ENCODE data around the gene RNF130.
"Not testable (repeated sequence)": the region's sequence is repeated elsewhere in the genome, so short reads cannot be mapped to it uniquely, and the experiment has no call there.

Gene RNF130

DNA sequence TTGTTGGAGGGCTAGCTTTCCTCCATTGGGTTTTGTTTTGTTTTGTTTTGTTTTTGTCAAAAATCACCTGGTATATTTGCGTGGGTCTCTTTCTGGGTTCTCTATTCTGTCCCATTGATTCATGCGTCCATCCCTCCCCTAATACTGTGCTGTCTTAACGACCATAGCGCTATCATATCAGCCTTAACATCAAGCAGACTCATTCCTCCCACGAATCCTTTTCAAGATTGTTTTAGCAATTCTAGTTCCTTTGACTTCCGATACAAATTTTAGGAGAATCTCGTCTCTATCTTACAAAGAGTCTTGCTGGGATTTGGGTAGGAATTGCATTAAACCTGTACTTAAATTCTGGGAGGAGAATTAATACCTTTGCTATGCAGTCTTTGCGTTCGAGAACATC is 31.1 kb upstream of the RNF130 start:
- no peak for DNase-seq (ENCODE audit: low spot score)

DNA sequence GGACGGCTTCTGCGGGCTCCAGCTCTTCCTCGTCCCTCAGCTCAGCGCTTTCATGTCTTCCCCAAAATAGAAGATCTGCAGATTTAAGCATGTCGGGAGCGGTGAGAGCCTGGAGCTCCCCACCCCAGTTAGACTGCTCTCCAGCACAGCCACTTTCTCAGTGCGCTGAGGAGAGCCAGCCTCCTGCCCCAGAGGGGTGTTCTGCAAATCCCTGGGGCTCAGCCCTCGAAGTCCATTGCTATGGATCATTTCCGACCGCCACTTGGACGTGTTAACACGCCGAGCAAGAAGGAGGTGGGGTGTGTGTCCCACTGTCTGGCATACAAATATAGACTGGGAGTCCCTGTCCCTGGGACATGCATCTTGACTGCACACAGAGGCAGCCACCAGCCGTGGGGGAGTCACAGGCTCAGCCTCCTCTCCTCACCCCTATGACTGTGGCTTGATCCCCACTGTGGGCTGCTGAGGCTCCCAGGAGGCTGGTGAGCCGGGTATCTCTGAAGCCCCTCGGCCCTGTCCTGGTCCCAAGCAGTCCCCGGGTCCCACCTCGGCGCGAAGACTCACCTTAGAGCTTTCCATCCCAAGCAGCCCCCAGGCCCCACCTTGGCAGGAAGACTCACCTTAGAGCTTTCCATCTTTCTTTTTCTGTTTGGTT is 30.0 kb upstream of the RNF130 start:
- no peak for DNase-seq (ENCODE audit: low spot score)

DNA sequence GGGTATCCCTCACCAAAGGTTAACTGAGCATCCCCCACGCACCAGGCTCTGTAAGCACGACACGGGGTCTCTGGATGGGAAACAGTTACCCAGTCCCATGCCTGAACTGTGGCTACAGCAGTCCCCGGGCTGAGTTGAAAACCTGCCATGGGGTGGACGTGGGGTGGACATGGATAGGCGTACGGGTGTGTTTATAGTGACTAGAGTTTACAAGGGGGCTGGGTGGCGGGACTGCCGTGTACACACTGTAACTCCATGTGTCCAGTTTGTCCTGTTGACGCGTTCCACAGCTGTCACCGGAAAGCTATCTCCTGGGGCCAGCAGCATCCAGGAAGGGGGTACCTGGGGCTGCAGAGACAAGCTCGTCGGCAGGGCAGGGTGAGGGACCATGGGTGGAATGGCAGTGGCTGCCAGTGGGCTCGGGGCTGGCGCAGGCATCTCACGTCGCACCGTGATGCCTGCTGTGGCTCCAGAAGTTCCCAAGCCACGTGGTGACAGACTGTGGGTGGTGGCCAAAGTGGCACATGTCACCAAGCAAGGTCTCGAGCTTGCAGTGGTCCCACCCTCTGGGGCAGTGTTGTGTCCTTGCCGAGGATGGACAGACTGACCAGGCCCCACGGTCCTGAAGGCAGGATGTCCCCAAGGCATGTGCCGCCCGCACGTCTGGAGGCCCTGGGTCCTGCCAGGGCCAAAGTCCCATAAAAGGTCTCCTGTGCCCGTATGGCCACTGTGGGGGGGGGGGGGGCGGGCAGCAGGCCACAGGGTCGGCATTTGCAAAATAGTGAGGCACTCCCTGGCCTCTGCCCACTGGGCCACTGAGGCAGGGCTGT is 29.3 kb upstream of the RNF130 start:
- DNase-seq (ENCODE audit: low spot score) = no peak

DNA sequence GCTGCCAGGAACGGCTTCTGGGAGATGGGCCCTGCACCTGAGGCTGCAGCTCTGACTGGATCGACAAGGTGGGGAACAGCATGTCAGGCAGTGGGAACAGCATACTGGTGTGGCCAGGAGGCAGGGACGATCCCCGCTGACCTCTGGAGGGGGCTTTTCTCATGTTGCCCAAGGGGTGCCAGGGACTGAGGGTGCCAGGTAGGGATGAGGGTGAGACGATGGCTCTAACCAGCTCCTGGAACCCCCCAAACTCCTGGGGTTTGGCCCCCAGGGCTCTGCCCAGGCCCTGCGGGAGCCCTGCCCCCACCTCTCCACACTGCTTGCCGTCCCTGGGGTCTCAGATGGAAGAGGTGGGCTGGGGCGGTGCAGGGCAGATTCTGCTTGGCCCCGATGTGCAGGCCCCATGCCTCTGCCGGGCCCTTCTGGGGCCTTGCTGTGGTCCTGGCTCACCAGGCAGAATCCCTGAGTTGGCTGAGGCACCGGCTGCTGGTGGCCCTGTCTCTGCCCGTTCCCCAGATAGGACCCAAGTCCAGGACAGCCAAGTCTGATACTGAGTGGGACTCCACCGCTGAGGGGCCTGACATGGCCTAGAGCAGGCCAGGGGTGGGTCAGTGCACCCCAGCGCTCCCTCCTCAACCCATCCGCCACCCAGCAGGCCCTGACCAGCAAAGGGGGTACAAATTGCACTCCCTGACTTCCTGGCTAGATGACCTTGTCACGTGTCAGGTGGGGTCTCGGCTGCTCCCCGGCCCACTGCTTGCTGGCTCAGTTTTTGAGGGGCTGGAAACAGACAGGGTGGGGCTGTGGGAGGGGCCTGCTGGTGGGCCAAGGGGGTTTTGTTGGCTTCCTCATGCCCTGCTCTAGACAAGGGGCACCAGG is 28.4 kb upstream of the RNF130 start:
- DNase-seq (ENCODE audit: low spot score) = no peak

DNA sequence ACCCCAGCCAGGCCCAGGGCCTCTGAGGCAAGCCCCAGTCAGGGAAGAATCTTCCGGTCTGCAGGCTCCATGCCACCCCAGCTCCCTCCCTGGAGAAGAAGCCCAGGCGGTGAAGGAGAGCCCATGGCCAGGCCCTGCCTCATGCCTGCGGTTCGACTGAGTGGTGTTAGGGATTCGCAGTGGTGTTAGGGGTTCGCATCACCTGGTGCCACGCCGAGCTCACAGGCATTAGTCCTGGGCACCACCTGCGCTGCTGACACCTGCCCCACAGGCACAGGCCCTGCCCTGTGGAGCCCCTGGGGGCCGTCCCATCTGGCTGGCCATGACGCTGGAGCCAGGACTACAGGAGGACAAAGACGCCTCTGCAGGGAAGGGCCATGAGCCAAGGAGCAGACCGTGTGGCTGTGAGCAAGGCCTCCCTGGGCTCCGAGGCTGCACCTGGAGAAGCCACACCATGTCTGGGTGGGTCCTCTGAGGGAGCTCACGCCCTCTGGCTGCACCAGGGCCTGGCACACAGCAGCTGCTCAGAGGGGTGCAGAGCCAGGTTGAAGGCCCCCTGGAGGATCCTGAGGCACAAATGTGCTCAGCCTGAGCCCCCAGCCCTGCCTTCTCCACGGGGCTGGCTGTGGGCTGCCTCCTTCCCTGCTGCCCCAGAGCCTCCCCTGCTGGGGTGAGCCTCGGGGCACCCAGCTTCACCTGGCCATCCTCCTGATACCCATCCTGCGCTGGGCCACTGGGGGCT is 27.6 kb upstream of the RNF130 start:
- DNase-seq (ENCODE audit: low spot score) = no peak

DNA sequence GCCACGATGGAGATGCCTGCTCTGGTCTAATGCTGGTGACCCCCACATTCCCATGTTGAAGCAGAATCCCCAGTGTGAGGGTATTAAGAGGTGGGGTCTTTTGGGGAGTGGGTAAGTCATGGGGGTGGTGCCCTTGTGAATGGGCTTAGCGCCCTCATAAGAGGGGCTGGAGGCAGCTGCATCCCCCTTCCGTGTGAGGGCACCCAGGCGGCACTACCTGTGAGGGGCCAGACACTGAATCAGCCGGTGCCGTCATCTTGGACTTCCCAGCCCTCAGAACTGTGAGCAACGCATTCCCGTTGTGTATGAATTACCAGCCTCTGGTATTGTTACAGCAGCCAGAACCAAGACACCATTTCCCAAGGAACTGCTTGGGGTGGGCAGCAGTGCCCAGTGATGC is 27.0 kb upstream of the RNF130 start:
- no peak for DNase-seq (ENCODE audit: low spot score)

DNA sequence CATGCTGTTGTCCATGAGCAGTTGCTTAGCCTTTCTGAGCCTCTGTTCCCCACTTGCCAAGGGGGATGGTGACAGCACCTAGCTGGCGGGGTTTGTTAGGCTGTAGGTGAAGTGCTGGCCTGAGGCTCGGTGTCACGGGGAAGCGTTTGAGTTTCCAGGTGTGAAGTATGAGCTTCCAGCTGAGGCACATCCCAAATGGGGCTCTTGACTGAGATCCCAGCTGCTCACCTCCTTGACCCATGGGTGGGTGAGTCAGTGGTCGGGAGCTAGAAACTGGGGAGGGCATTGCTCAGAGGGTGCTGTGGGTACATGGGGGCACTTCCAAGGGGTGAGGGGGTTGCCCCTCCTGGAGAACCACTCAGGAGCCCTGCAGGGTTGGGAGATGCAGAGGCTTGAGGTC is 26.4 kb upstream of the RNF130 start:
- DNase-seq (ENCODE audit: low spot score) = no peak

DNA sequence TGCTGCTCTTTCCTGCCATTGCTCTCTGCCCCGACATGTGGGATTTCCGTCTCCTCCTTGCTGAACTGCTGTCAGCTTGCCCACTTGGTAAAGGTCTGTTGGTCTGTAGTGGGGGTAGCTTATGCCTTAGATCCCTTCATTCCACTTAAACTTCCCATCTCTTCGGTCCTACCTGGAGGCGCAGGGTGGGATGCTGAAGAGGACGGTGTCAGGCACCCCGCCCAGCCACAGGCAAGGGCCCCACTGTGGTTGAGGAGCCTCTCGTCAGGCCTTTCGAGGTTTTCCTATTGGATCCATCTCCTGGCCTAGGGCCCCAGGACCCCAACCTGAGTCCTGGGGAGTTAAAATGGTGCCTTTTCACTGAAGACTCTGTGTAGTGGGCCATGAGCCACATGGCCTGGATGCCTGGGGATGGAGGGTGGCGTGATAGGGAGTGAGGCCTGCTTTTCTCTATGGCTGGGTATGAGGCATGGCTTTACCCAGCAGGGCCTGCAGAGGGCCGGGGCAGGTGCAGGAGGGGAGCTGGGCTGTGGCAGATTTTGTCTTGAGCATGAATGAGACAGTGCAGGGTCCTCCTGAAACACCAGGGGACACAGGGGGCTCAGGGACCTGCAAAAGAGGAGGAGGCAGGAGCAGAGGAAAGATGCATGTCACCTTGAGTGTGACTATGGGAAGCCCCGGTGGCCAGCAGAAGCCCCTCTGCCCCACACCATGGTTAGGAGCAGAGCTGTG is 25.8 kb upstream of the RNF130 start:
- no peak for DNase-seq (ENCODE audit: low spot score)

DNA sequence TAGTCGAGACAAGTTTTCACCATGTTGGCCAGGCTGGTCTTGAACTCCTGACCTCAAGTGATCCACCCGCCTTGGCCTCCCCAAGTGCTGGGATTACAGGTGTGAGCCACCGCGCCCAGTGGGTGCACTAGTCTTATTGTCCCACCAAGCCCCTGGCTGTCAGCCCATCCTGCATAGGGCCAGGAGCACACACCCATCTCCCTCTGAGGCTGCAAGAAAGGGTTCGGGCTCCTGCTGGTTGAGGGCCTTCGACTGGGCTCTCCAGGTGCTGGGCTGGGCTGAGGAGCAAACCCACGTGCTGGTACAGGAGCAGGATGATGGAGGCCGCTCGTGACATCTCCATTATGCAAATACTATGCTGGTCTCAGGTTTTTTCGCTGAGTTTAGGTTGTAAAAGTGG is 25.1 kb upstream of the RNF130 start:
- no peak for DNase-seq (ENCODE audit: low spot score)

DNA sequence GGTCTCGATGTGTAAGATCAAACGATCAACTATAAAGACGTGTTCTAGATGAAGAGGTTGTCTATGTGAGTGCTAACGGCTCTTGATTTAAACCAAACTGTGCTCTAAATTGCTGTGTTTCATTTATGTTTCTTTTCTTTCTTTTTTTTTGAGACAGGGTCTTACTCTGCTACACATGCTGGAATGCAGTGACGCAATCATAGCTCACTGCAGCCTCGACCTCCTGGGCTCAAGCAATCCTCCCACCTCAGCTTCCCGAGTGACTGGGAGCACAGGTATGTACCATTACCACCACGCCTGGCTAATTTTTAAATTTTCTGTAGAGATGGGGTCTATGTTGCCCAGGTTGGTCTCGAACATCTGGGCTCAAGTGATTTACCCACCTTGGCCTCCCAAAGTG is 24.0 kb upstream of the RNF130 start:
- DNase-seq (ENCODE audit: low spot score) = no peak

DNA sequence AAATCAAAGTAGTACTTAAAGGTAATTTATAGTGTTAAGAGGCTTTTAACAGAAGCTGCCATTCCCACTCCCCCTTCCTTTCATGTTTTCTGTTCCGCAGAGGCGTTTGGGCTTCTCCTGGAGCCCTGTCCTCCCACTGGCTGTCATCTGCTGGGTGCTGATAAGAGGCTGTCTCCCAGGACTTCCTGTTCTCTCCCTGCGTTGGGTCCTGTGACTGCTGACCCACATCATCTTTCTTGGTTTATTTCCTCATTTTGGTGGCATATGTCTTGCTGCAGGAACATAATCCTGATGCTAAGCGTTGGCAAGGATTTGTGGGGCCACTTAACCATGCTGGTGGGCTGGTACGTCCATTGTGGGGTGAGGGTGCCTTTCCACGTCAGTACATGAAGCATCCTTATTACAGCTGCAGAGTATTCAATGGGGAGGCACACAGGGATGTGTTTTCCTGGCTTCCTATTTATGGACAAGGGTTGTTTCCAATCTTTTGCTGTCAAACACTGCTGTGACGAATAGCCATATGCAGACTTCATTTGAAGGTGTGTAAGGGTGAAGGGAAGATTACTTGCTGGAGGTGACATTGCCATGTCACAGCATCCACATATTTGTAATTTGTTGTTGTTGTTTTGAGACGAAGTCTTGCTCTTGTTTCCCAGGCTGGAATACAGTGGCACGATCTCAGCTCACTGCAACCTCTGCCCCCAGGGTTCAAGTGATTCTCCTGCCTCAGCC is 22.3 kb upstream of the RNF130 start:
- DNase-seq (ENCODE audit: low spot score) = no peak

DNA sequence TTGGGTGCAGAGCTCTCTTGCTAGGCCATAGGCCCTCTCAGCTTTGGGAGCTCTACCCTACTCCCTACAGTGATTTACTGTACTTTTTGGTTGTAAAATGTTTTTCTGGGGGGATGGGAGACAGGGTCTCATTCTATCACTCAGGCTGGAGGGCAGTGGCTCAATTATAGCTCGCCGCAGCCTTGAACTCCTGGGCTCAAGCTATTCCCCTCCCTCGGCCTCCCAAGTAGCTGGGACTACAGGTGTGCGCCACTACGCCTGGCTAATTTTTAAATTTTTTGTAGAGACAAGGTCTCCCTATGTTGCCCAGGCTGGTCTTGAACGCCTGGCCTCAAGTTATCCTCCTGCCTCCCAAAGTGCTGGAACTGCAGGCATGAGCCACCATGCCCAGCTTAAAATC is 21.7 kb upstream of the RNF130 start:
- no peak for DNase-seq (ENCODE audit: low spot score)

DNA sequence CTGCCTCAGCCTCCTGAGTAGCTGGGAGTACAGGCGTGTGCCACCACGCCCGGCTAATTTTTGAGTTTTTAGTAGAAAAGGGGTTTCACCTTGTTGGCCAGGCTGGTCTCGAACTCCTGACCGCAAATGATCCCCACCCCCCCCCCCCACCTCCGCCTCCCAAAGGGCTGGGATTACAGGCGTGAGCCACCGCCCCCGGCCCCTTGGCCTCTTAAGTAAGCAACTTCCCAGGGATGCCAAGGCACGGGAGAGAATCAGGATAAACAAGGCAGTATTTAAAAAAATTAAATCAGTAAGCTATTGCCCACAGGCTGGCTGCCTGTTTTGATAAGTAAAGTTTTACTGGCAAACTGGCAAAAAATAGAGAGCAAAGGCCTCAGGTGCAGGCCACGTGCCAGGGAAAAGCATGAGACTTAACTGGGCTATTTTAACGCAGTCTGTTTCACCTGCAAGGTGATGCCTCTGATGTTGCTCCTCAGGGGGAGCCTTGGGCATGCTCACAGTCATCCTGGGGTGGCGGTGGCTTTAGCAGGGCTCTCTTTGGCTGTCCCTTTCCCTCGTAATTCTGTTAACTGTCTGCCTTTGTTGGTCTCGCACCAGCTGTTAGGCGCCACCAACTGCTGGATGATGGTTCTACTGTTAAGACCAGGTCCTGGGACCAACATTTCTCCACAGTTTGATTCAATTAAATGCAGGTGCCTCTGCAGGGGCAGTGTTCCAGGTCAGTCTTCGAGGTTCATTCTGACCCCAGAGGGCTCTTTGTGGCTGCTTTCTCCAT is 19.4 kb upstream of the RNF130 start:
- no peak for DNase-seq (ENCODE audit: low spot score)

DNA sequence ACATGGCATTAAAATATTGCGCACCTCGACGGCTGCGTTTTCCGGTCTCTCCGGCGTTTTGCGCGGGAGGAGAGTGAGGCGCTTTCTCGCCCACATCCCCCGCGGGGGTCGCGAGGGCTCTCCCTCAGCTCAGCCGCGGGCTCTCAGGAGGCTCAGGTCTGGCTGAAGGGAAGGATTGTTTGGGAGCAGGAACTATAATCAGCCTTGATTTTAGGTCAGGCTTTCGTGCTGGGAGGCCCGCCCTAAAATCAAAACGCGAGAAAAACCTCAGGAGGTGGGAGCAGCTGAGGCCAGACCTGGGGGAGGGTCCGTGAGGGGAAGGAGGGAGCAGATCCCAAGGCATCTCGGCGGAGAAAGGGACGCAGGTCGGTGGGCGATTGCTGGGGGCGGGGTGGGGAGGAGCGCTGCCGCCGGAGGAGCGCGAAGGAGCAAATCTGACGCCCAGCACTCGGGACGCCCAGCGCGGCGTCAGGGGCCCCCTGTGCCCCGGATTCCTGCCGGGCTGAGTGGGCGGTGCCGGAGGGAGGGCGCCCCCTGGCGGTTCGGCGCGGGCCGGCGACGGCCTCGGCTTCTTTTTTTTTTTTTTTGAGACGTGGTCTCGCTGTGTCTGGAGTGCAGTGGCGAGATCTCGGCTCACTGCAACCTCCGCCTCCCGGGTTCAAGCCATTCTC is 18.7 kb upstream of the RNF130 start:
- DNase-seq (ENCODE audit: low spot score) = peak; percentile 43

DNA sequence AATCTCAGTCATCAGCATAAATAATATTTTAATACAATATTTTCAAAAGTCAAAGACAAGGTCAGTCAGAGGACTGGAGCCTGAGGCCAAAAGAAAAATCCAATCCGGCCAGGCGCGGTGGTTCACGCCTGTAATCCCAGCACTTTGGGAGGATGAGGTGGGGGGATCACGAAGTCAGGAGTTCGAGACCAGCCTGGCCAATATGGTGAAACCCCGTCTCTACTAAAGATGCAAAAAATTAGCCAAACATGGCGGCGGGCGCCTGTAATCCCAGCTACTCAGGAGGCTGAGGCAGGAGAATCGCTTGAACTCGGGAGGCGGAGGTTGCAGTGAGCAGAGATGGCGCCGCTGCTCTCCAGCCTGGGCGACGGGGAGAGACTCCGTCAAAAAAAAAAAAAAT is 18.1 kb upstream of the RNF130 start:
- not testable (repeated sequence) for DNase-seq (ENCODE audit: low spot score)

DNA sequence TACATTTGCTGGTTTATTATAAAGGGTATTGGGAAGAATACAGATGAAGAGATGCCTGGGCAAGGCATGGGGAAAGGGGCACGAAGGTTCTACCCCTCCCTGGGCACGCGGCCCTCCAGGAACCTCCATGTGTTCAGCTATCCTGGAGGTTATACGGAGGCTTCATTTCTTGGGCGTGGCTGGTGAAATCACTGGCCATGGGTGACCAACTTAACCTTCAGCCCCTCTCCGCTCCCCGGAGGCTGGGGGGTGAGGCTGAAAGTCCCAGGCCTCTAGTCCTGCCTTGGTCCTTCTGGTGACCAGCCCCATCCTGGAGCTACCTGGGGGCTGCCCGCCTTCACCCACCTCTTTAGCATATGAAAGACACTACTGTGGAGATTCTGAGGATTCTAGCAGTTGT is 17.0 kb upstream of the RNF130 start:
- no peak for DNase-seq (ENCODE audit: low spot score)

DNA sequence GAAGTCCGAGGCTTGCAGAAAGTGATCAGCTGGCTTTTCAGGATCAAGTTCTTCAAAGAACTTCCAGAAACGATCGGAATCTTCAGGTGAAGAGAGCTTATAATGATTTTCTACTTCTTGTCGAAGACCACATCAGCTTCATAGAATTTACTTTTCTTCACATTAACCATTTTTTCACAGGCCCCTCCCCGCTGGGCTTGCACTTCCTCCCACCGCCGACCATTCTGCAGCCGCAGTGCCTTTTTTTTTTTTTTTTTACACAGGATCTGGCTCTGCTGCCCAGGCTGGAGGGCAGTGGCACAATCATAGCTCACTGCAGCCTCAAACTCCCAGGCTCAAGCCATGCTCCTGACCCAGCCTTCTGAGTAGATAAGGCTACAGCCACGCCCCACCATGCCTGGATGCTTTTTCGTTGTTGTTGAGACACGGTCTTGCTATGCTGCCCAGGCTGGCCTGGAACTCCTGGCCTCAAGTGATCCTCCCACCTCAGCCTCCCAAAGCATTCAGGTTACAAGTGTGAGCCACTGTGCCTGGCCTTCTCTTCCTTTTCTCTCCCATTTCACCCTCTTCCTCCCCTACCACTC is 15.3 kb upstream of the RNF130 start:
- no peak for DNase-seq (ENCODE audit: low spot score)

DNA sequence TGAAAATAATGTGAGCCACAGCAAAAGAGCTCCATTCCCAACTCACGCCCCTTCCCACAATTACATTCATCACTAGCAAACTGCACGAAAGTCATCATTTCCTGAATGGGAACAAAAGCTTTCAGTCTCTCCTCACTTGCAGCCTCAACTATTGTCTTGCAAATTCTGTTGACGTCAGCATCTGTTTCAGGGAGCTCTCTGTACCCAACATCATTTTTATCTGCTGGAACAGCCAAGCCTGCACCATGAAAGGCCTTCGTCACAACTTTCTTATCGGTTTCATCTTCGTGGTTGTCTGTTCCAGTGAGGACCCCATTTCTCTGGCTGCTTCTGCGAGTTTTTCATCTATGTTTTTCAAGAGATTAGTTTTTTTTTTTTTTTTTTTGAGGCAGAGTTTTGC is 14.3 kb upstream of the RNF130 start:
- DNase-seq (ENCODE audit: low spot score) = no peak
